HK-2 (cell line): ENCODE measurements around the gene ADGRB3.
"Not testable (repeated sequence)": the region's sequence is repeated elsewhere in the genome, so short reads cannot be mapped to it uniquely, and the experiment has no call there.

ENCODE experiments used
- DNase-seq: peaks from one replicate; pipeline ENCODE4 v3.0.0-alpha.2; 2018; ENCODE audit not compliant: unreplicated experiment

ADGRB3 gene

GRCh38 chr6:69232911-69233448 is 597.9 kb downstream of the ADGRB3 start:
- peak; percentile 77 for DNase-seq

GRCh38 chr6:69238067-69238466 is 603.0 kb downstream of the ADGRB3 start:
- DNase-seq: no peak

- DNase-seq: no peak
Observed at GRCh38 chr6:69246983-69247382, 611.9 kb downstream of the ADGRB3 start.

- DNase-seq: no peak
Observed at GRCh38 chr6:69261010-69261409, 625.9 kb downstream of the ADGRB3 start.

- DNase-seq: no peak
Observed at GRCh38 chr6:69263297-69263696, 628.2 kb downstream of the ADGRB3 start.

- no peak for DNase-seq
Observed at GRCh38 chr6:69265090-69265489, 630.0 kb downstream of the ADGRB3 start.

- DNase-seq: no peak
Observed at GRCh38 chr6:69265706-69266105, 630.6 kb downstream of the ADGRB3 start.

GRCh38 chr6:69276204-69276603 is 641.1 kb downstream of the ADGRB3 start:
- DNase-seq: no peak

GRCh38 chr6:69279805-69280204 is 644.7 kb downstream of the ADGRB3 start:
- no peak for DNase-seq

- no peak for DNase-seq
Observed at GRCh38 chr6:69280858-69281257, 645.8 kb downstream of the ADGRB3 start.

GRCh38 chr6:69284176-69284730 is 649.2 kb downstream of the ADGRB3 start:
- DNase-seq: no peak

- no peak for DNase-seq
Observed at GRCh38 chr6:69285054-69285453, 650.0 kb downstream of the ADGRB3 start.

- DNase-seq: no peak
Observed at GRCh38 chr6:69286331-69286730, 651.2 kb downstream of the ADGRB3 start.

- DNase-seq: not testable (repeated sequence)
Observed at GRCh38 chr6:69288198-69288597, 653.1 kb downstream of the ADGRB3 start.

GRCh38 chr6:69289689-69290495 is 654.8 kb downstream of the ADGRB3 start:
- no peak for DNase-seq

- no peak for DNase-seq
Observed at GRCh38 chr6:69293471-69293870, 658.4 kb downstream of the ADGRB3 start.

GRCh38 chr6:69294407-69294806 is 659.3 kb downstream of the ADGRB3 start:
- DNase-seq: no peak

- DNase-seq: no peak
Observed at GRCh38 chr6:69294862-69295261, 659.8 kb downstream of the ADGRB3 start.

- DNase-seq: no peak
Observed at GRCh38 chr6:69303382-69303781, 668.3 kb downstream of the ADGRB3 start.

GRCh38 chr6:69305456-69305855 is 670.4 kb downstream of the ADGRB3 start:
- no peak for DNase-seq

GRCh38 chr6:69308584-69308983 is 673.5 kb downstream of the ADGRB3 start:
- no peak for DNase-seq

- DNase-seq: no peak
Observed at GRCh38 chr6:69311888-69312287, 676.8 kb downstream of the ADGRB3 start.

GRCh38 chr6:69314001-69314400 is 678.9 kb downstream of the ADGRB3 start:
- no peak for DNase-seq
